ENCODE measurements around the gene NXPH3.

Gene NXPH3

DNA sequence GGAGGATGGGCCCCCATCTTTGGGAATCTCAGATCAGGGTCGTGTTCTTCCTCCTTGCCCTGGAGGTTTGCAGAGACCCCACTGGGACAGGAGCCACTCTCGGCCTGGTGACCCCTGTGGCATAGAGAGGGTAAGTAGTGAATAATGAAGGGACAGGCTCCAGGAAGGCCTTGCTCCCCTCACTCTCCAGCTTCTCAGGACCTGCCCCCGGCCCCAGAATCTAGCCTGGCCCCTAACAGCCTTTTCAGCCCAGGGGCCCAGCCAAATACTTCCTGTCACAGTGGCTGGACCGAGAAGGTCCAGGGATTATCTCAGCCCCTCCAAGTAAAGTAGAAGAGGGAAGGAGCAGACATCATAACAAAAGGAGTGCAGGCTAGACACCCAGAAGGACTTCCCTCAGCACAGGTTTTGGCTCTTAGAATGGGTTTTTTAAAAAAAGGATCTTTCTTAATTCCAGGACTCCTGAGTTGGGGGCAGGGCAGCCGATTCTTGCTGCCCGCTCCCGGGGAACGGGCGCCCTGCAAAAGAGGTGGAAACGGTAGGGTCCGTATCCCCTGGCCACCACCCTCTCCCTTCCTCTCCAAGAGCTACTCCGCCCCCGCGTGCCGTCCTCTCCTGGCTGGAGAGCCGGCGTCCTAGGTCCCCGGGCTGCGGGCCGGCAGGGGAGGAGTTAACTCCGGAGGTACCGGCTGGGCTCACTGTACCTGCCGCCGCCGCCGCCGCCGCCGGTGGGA lies 559 bp upstream of the NXPH3 start:
- H3K36me3 ChIP-seq (ENCODE audit: control insufficient read depth in 5 of 5, insufficient read depth in 5 of 5, low read length in 5 of 5): peaks cover 0 to 4% (median 0%) of the 10 kb centered on the region in 5 donors
- no peak overlapping the region for H3K9ac ChIP-seq (ENCODE audit: low read length in 5 of 5)
- H3K27ac ChIP-seq (ENCODE audit: low read depth, low read length): no peak overlapping the region
- peaks cover 0 to 7% (median 3%) of the 10 kb centered on the region in 5 donors for H3K27me3 ChIP-seq (ENCODE audit: control insufficient read depth in 5 of 5, insufficient read depth in 4 of 5, low read length in 5 of 5)
- no peaks in the 10 kb centered on the region for H3K9me3 ChIP-seq (ENCODE audit: control insufficient read depth in 5 of 5, low read length in 5 of 5)
- peaks cover 0 to 35% (median 29%) of the 10 kb centered on the region in 5 donors for H3K4me1 ChIP-seq (ENCODE audit: control insufficient read depth in 5 of 5, insufficient read depth in 5 of 5, low read length in 5 of 5)
- H3K4me3 ChIP-seq (ENCODE audit: low read depth in 1 of 5, low read length in 5 of 5): peak overlapping the region in 3 of 5 donors; percentile 12 to 79 (median 22)

DNA sequence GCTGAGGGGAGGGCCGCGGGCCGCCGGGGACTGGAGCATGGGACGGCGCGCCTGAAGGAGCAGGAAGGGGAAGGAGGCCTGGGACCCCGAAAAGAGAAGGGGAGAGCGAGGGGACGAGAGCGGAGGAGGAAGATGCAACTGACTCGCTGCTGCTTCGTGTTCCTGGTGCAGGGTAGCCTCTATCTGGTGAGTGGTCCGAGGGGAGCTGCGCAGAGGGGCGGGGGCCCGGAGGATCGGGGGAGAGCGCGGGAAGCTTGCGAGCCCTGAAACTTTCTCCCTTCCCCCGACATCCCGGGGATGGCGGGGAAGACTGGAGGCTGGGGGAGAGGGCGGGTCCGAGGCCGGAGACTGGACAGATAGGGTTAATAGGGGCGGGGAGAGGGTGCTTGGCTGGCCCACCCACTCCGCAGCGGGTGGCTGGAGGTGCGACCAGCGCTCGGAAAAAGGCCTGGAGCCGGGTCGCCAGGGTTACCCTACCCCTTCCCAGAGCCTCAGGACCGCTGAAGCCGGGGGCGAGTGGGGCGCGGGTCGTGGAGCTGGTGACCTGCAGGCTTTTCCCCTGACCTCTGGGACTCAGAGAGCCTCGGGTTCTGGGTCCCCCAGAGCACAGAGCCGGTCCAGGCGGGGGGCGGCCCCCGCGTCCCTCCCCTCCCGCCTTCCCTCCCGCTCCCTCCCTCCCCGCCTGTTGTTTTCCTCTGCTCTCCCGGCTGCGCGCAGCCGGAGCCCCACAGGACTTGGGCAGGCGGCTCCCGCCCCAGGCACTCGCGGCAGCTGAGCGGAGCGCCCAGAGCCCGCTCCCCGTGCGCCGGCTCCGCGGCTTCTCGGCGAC lies 631 bp downstream of the NXPH3 start:
- H3K36me3 ChIP-seq (ENCODE audit: control insufficient read depth in 5 of 5, insufficient read depth in 5 of 5, low read length in 5 of 5): peaks cover 0 to 4% (median 0%) of the 10 kb centered on the region in 5 donors
- H3K9ac ChIP-seq (ENCODE audit: low read length in 5 of 5): peak overlapping the region in 4 of 5 donors; percentile 27 to 80 (median 56)
- peaks cover 0 to 7% (median 3%) of the 10 kb centered on the region in 5 donors for H3K27me3 ChIP-seq (ENCODE audit: control insufficient read depth in 5 of 5, insufficient read depth in 4 of 5, low read length in 5 of 5)
- peaks cover 0 to 31% (median 26%) of the 10 kb centered on the region in 5 donors for H3K4me1 ChIP-seq (ENCODE audit: control insufficient read depth in 5 of 5, insufficient read depth in 5 of 5, low read length in 5 of 5)
- no peaks in the 10 kb centered on the region for H3K9me3 ChIP-seq (ENCODE audit: control insufficient read depth in 5 of 5, low read length in 5 of 5)
- peak overlapping the region; percentile 71 to 79 (median 74) for H3K4me3 ChIP-seq (ENCODE audit: low read depth in 1 of 5, low read length in 5 of 5)
- peak overlapping the region; percentile 23 for H3K27ac ChIP-seq (ENCODE audit: low read depth, low read length)

DNA sequence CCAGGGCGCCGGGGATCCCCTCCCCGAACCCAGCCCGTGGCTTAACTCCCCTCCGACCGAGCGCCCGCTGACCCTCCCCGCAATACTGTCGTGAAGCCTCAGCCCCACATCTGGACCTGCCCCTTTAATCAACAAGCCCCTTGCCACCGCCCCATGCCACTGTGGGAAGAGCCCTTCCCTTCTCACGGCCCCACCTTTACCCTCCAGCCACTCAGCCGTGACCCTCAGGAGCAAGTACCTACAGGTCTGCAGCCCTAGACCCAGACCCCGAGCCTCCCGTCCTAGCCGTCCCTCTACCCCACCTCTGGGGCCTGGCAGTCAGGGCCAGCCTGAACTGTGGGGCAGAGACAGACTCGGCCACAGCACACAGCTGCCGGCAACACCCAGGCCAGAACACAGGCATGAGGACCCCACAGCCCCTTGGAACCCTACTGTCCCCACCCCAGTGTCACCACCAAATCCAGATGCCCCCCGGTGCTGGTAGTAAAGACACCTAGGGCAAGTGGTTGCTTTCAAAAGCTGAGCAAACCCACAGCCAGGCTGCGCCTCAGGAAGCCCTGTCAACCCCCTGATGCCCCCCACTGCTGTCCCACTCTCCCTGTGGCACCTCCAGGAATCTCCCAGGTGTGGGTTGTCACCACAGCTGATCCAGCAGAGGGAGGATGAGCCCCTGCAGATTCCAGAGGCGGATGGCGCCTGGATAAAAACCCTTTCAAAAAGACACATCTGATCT lies 1.4 kb downstream of the NXPH3 start:
- peak overlapping the region; percentile 5 to 80 (median 48) for H3K9ac ChIP-seq (ENCODE audit: low read length in 5 of 5)
- peaks cover 0 to 7% (median 3%) of the 10 kb centered on the region in 5 donors for H3K27me3 ChIP-seq (ENCODE audit: control insufficient read depth in 5 of 5, insufficient read depth in 4 of 5, low read length in 5 of 5)
- H3K36me3 ChIP-seq (ENCODE audit: control insufficient read depth in 5 of 5, insufficient read depth in 5 of 5, low read length in 5 of 5): peaks cover 0 to 4% (median 0%) of the 10 kb centered on the region in 5 donors
- H3K4me1 ChIP-seq (ENCODE audit: control insufficient read depth in 5 of 5, insufficient read depth in 5 of 5, low read length in 5 of 5): peaks cover 0 to 31% (median 26%) of the 10 kb centered on the region in 5 donors
- peak overlapping the region; percentile 71 to 79 (median 72) for H3K4me3 ChIP-seq (ENCODE audit: low read depth in 1 of 5, low read length in 5 of 5)
- H3K27ac ChIP-seq (ENCODE audit: low read depth, low read length): peak overlapping the region; percentile 23
- H3K9me3 ChIP-seq (ENCODE audit: control insufficient read depth in 5 of 5, low read length in 5 of 5): no peaks in the 10 kb centered on the region

- H3K4me3 ChIP-seq (ENCODE audit: low read depth in 1 of 5, low read length in 5 of 5): peak overlapping the region in 4 of 5 donors; percentile 71 to 79 (median 72)
- no peaks in the 10 kb centered on the region for H3K9me3 ChIP-seq (ENCODE audit: control insufficient read depth in 5 of 5, low read length in 5 of 5)
- H3K27ac ChIP-seq (ENCODE audit: low read depth, low read length): no peak overlapping the region
- H3K4me1 ChIP-seq (ENCODE audit: control insufficient read depth in 5 of 5, insufficient read depth in 5 of 5, low read length in 5 of 5): peaks cover 0 to 31% (median 26%) of the 10 kb centered on the region in 5 donors
- H3K36me3 ChIP-seq (ENCODE audit: control insufficient read depth in 5 of 5, insufficient read depth in 5 of 5, low read length in 5 of 5): peaks cover 0 to 4% (median 0%) of the 10 kb centered on the region in 5 donors
- peak overlapping the region in 2 of 5 donors; percentile 63 to 80 for H3K9ac ChIP-seq (ENCODE audit: low read length in 5 of 5)
- peaks cover 0 to 7% (median 3%) of the 10 kb centered on the region in 5 donors for H3K27me3 ChIP-seq (ENCODE audit: control insufficient read depth in 5 of 5, insufficient read depth in 4 of 5, low read length in 5 of 5)
Observed at GRCh38 chr17:49577650-49577934, 1.9 kb downstream of the NXPH3 start.

DNA sequence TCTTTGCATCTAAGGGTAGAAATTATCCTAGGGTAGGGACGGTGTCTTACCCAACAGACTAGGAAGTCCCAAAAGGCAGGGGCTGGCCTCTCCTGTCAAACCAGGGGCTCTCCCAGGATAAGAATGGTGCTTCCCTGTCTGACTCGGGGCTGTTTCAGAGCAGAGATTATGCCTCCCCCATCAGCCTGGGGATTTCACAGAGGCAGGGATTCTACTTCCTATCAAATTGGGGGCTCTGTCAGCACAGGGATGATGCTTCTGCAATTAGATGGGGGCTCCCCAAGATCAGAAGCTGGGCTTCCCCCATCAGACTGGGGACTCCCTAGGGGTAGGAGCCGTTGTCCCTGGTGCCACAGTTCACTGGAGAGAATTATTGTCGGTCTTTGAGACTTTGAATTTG lies 2.3 kb downstream of the NXPH3 start:
- H3K36me3 ChIP-seq (ENCODE audit: control insufficient read depth in 5 of 5, insufficient read depth in 5 of 5, low read length in 5 of 5): peaks cover 0 to 4% (median 0%) of the 10 kb centered on the region in 5 donors
- peaks cover 0 to 7% (median 3%) of the 10 kb centered on the region in 5 donors for H3K27me3 ChIP-seq (ENCODE audit: control insufficient read depth in 5 of 5, insufficient read depth in 4 of 5, low read length in 5 of 5)
- H3K27ac ChIP-seq (ENCODE audit: low read depth, low read length): no peak overlapping the region
- H3K9me3 ChIP-seq (ENCODE audit: control insufficient read depth in 5 of 5, low read length in 5 of 5): no peaks in the 10 kb centered on the region
- peaks cover 0 to 31% (median 26%) of the 10 kb centered on the region in 5 donors for H3K4me1 ChIP-seq (ENCODE audit: control insufficient read depth in 5 of 5, insufficient read depth in 5 of 5, low read length in 5 of 5)
- H3K9ac ChIP-seq (ENCODE audit: low read length in 5 of 5): no peak overlapping the region
- H3K4me3 ChIP-seq (ENCODE audit: low read depth in 1 of 5, low read length in 5 of 5): peak overlapping the region in 1 of 5 donors; percentile 71

GRCh38 chr17:49578414-49578813 lies 2.7 kb downstream of the NXPH3 start:
- H3K9ac ChIP-seq (ENCODE audit: low read length in 5 of 5): no peak overlapping the region
- H3K27ac ChIP-seq (ENCODE audit: low read depth, low read length): no peak overlapping the region
- peaks cover 0 to 7% (median 2%) of the 10 kb centered on the region in 5 donors for H3K27me3 ChIP-seq (ENCODE audit: control insufficient read depth in 5 of 5, insufficient read depth in 4 of 5, low read length in 5 of 5)
- H3K36me3 ChIP-seq (ENCODE audit: control insufficient read depth in 5 of 5, insufficient read depth in 5 of 5, low read length in 5 of 5): peaks cover 0 to 4% (median 0%) of the 10 kb centered on the region in 5 donors
- no peaks in the 10 kb centered on the region for H3K9me3 ChIP-seq (ENCODE audit: control insufficient read depth in 5 of 5, low read length in 5 of 5)
- H3K4me3 ChIP-seq (ENCODE audit: low read depth in 1 of 5, low read length in 5 of 5): no peak overlapping the region
- peaks cover 0 to 31% (median 26%) of the 10 kb centered on the region in 5 donors for H3K4me1 ChIP-seq (ENCODE audit: control insufficient read depth in 5 of 5, insufficient read depth in 5 of 5, low read length in 5 of 5)

- Histone ChIP-seq H3K9ac (ENCODE audit: low read length in 5 of 5) (no peak overlapping the region), H3K4me1 (ENCODE audit: control insufficient read depth in 5 of 5, insufficient read depth in 5 of 5, low read length in 5 of 5) (peaks cover 0 to 31% (median 26%) of the 10 kb centered on the region in 5 donors), H3K27ac (ENCODE audit: low read depth, low read length) (no peak overlapping the region), H3K9me3 (ENCODE audit: control insufficient read depth in 5 of 5, low read length in 5 of 5) (no peaks in the 10 kb centered on the region), H3K27me3 (ENCODE audit: control insufficient read depth in 5 of 5, insufficient read depth in 4 of 5, low read length in 5 of 5) (peaks cover 0 to 7% (median 0%) of the 10 kb centered on the region in 5 donors), H3K4me3 (ENCODE audit: low read depth in 1 of 5, low read length in 5 of 5) (no peak overlapping the region), H3K36me3 (ENCODE audit: control insufficient read depth in 5 of 5, insufficient read depth in 5 of 5, low read length in 5 of 5) (peaks cover 0 to 4% (median 0%) of the 10 kb centered on the region in 5 donors)
Observed at GRCh38 chr17:49578952-49579500, 3.4 kb downstream of the NXPH3 start.

DNA sequence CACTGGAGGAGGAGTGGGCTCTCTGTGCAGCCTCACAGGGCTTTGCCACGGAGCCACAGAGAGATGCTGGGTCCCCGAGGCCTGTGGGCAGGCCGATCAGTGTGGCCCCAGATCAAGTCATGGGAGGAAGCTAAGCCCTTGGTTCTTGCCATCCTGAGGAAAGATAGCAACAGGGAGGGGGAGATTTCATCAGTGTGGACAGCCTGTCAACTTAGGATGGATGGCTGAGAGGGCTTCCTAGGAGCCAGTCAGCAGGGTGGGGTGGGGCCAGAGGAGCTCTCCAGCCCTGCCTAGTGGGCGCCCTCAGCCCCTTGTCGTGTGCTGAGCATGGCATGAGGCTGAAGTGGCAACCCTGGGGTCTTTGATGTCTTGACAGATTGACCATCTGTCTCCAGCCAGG lies 3.9 kb downstream of the NXPH3 start:
- peaks cover 0 to 4% (median 0%) of the 10 kb centered on the region in 5 donors for H3K36me3 ChIP-seq (ENCODE audit: control insufficient read depth in 5 of 5, insufficient read depth in 5 of 5, low read length in 5 of 5)
- H3K27me3 ChIP-seq (ENCODE audit: control insufficient read depth in 5 of 5, insufficient read depth in 4 of 5, low read length in 5 of 5): peaks cover 0 to 7% (median 0%) of the 10 kb centered on the region in 5 donors
- H3K4me3 ChIP-seq (ENCODE audit: low read depth in 1 of 5, low read length in 5 of 5): no peak overlapping the region
- no peaks in the 10 kb centered on the region for H3K9me3 ChIP-seq (ENCODE audit: control insufficient read depth in 5 of 5, low read length in 5 of 5)
- peaks cover 0 to 31% (median 26%) of the 10 kb centered on the region in 5 donors for H3K4me1 ChIP-seq (ENCODE audit: control insufficient read depth in 5 of 5, insufficient read depth in 5 of 5, low read length in 5 of 5)
- no peak overlapping the region for H3K27ac ChIP-seq (ENCODE audit: low read depth, low read length)
- no peak overlapping the region for H3K9ac ChIP-seq (ENCODE audit: low read length in 5 of 5)

- peaks cover 0 to 7% (median 0%) of the 10 kb centered on the region in 5 donors for H3K27me3 ChIP-seq (ENCODE audit: control insufficient read depth in 5 of 5, insufficient read depth in 4 of 5, low read length in 5 of 5)
- H3K36me3 ChIP-seq (ENCODE audit: control insufficient read depth in 5 of 5, insufficient read depth in 5 of 5, low read length in 5 of 5): peaks cover 0 to 4% (median 0%) of the 10 kb centered on the region in 5 donors
- peaks cover 0 to 27% (median 22%) of the 10 kb centered on the region in 5 donors for H3K4me1 ChIP-seq (ENCODE audit: control insufficient read depth in 5 of 5, insufficient read depth in 5 of 5, low read length in 5 of 5)
- H3K27ac ChIP-seq (ENCODE audit: low read depth, low read length): no peak overlapping the region
- H3K9ac ChIP-seq (ENCODE audit: low read length in 5 of 5): no peak overlapping the region
- H3K4me3 ChIP-seq (ENCODE audit: low read depth in 1 of 5, low read length in 5 of 5): no peak overlapping the region
- H3K9me3 ChIP-seq (ENCODE audit: control insufficient read depth in 5 of 5, low read length in 5 of 5): no peaks in the 10 kb centered on the region
Observed at GRCh38 chr17:49580055-49580721, 4.5 kb downstream of the NXPH3 start.

Measured in subcutaneous abdominal adipose tissue (tissue), 5 donors.